ENCODE results near the gene SPC25. TPM values are rescaled to one million over a fixed set of nuclear protein-coding genes. Genes with fewer than 3 reads are reported as not detected.

Gene SPC25
- total RNA-seq, 1 donor from 2014 or later: not detected

DNA sequence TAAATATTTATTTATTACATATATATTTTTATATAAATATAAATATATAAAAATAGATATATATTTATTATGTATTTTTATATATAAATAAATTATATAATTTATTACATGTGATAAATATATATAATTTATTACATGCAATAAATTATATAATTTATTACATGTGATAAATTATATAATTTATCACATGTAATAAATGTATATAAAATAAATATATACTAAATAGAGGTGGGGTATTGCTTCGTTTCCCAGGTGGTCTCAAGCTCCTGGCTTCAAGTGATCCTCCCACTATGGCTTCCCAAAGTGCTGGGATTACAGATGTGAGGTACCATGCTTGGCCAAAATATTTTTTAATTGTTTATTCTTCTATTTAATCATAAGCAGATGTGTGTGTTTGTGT lies 7.2 kb upstream of the SPC25 start:
- Histone ChIP-seq H3K36me3 (no peaks in the 10 kb centered on the region), H3K27me3 (no peaks in the 10 kb centered on the region), H3K9me3 (no peaks in the 10 kb centered on the region), H3K4me3 (no peak overlapping the region), H3K4me1 (no peaks in the 10 kb centered on the region), H3K27ac (no peak overlapping the region)
- intact Hi-C loops (cut with DNase I): no loop called here
- TF ChIP-seq, protein P1, sequence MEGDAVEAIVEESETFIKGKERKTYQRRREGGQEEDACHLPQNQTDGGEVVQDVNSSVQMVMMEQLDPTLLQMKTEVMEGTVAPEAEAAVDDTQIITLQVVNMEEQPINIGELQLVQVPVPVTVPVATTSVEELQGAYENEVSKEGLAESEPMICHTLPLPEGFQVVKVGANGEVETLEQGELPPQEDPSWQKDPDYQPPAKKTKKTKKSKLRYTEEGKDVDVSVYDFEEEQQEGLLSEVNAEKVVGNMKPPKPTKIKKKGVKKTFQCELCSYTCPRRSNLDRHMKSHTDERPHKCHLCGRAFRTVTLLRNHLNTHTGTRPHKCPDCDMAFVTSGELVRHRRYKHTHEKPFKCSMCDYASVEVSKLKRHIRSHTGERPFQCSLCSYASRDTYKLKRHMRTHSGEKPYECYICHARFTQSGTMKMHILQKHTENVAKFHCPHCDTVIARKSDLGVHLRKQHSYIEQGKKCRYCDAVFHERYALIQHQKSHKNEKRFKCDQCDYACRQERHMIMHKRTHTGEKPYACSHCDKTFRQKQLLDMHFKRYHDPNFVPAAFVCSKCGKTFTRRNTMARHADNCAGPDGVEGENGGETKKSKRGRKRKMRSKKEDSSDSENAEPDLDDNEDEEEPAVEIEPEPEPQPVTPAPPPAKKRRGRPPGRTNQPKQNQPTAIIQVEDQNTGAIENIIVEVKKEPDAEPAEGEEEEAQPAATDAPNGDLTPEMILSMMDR (IDR thresholded peaks at IDR 0.05): no peak
- no peak for DNase-seq (ENCODE audit: low spot score in 2 of 2)

- Histone ChIP-seq H3K4me3 (no peak overlapping the region), H3K36me3 (no peaks in the 10 kb centered on the region), H3K9me3 (no peaks in the 10 kb centered on the region), H3K27ac (no peak overlapping the region), H3K27me3 (no peaks in the 10 kb centered on the region), H3K4me1 (no peaks in the 10 kb centered on the region)
- intact Hi-C loops (cut with DNase I): no loop called here
- TF ChIP-seq, protein P1 (IDR thresholded peaks at IDR 0.05): no peak
- no peak for DNase-seq (ENCODE audit: low spot score in 2 of 2)
These were observed 6.6 kb upstream of the SPC25 start for GRCh38 chr2:168896783-168897182.

DNA sequence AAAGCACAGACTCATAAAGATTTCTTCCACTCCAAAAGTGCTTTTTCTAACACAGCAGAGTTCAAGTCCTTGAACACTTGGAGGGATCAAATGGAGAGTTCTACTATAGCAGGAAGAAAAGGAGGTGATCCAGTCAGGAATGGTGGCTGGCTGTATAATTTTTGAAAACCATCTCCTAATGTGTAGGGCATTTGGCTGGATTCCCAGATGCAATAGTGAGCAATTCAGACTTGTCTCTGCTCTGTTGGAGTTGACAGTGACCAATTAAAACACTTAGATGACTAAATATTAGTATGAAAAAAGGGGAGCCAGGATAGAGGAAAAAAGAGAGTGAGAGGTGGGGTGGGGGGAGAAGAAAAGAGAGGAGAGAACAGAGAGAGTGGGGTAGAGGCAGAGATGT lies 5.5 kb upstream of the SPC25 start:
- Histone ChIP-seq H3K36me3 (no peaks in the 10 kb centered on the region), H3K27ac (no peak overlapping the region), H3K9me3 (no peaks in the 10 kb centered on the region), H3K4me3 (no peak overlapping the region), H3K27me3 (no peaks in the 10 kb centered on the region), H3K4me1 (no peaks in the 10 kb centered on the region)
- intact Hi-C loops (cut with DNase I): no loop called here
- DNase-seq (ENCODE audit: low spot score in 2 of 2): no peak
- TF ChIP-seq, protein P1 (IDR thresholded peaks at IDR 0.05): no peak

DNA sequence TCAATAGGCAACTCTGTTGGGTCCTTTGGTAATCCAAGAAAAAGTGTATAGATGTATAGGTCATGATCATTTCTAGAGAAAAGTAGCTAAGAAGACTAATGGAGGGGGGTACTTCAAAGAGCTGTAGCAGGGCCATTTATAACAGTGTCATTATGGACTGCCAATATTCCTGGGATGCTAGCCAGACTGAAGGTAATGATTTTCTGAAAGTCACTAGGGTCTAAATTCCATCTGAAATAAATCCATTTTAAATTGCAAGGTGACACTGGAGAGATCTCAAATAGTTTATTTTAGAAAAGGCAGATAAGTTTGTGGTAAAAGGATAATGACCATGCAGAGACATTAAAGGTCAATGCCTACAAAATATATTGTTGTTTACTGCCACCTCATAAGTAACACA lies 4.5 kb upstream of the SPC25 start:
- Histone ChIP-seq H3K27ac (no peak overlapping the region), H3K4me1 (peaks cover 0 to 4% of the 10 kb centered on the region in 2 donors), H3K36me3 (no peaks in the 10 kb centered on the region), H3K4me3 (no peak overlapping the region), H3K9me3 (no peaks in the 10 kb centered on the region), H3K27me3 (no peaks in the 10 kb centered on the region)
- intact Hi-C loops (cut with DNase I): no loop called here
- no peak for DNase-seq (ENCODE audit: low spot score in 2 of 2)
- TF ChIP-seq, protein P1 (IDR thresholded peaks at IDR 0.05): no peak

DNA sequence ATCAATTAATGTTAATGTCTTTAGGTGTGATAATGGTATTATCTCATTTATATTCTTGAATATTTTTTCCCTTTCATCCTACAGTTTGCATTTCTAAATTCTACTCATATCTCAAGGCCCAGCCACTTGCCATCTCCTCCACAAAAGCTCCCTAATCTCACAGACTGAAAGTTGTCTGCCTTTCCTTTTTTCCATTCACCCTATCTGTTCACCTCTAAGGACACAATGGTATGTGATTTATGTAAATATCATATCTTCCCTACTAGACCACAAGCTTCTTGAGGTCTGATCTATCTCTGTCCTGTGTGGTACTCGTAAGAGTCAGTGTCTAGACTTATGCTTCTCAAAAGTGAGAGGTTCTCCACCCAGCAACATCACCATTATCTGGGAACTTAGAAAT lies 3.9 kb upstream of the SPC25 start:
- no peak overlapping the region for H3K4me3 ChIP-seq
- no peak overlapping the region for H3K27ac ChIP-seq
- no peaks in the 10 kb centered on the region for H3K9me3 ChIP-seq
- H3K36me3 ChIP-seq: no peaks in the 10 kb centered on the region
- DNase-seq (ENCODE audit: low spot score in 2 of 2): no peak
- peaks cover 0 to 4% of the 10 kb centered on the region in 2 donors for H3K4me1 ChIP-seq
- intact Hi-C loops (cut with DNase I): no loop called here
- no peaks in the 10 kb centered on the region for H3K27me3 ChIP-seq
- TF ChIP-seq, protein P1 (IDR thresholded peaks at IDR 0.05): no peak

- Histone ChIP-seq H3K9me3 (no peaks in the 10 kb centered on the region), H3K4me3 (no peak overlapping the region), H3K27ac (no peak overlapping the region), H3K27me3 (no peaks in the 10 kb centered on the region), H3K4me1 (peaks cover 0 to 4% of the 10 kb centered on the region in 2 donors), H3K36me3 (no peaks in the 10 kb centered on the region)
- TF ChIP-seq, protein P1 (IDR thresholded peaks at IDR 0.05): no peak
- intact Hi-C loops (cut with DNase I): no loop called here
- DNase-seq (ENCODE audit: low spot score in 2 of 2): no peak
These were observed 2.1 kb upstream of the SPC25 start for GRCh38 chr2:168892327-168892726.
